Hematopoietic multipotent progenitor cell treated with erythropoietin and hydrocortisone succinate and interleukin-3 and kit ligand, for 15 days (in vitro differentiated cells): ENCODE results near the gene KRT7.

ENCODE experiments used
- DNase-seq: peaks from one replicate; pipeline ENCODE4 v3.0.0-alpha.2; 2015; ENCODE audit warnings: low spot score

KRT7 gene

DNA sequence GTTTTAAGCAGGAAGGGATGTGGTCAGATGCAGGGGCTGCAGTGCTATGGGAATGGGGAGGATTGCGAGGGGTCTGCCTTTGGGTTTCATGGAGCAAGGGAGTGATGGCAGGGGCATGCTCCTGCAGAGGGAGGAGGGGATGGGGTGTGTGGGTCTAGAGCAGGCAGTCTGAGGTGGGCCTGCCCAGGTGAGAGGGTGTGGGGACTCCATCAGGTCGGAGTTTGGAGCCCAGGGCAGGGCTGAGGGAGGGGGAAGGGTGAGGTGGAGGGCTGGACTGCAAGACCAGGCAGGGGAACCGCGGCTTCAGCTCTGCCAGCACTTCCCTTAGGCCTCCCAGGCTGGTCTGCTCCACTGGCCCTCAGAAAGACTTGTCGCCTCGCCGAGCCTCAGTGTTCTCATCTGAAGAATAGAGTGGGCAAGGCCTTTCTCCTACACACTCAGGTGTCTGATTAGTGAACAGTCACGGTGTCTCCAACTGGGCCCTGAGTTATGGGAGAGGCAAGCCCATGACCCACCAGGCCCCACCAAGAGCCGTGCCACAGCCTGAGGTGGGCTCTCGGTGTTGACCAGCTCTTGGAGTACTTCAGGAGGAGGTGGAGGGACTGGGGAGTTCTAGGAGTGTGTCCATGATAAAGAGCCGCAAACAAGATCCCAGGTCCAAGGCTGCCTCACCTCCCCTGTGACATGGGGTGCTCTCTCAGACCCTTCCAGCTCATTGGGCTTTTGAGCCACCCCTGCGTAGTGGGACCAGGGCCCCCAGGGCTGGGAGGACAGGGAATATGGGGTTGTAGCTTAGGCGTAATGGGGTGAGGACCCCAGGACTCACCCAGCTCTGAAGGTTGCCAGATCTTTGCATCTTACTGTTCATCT is 21.1 kb upstream of the KRT7 start:
- no peak for DNase-seq

GRCh38 chr12:52212701-52213563 is 20.1 kb upstream of the KRT7 start:
- no peak for DNase-seq

DNA sequence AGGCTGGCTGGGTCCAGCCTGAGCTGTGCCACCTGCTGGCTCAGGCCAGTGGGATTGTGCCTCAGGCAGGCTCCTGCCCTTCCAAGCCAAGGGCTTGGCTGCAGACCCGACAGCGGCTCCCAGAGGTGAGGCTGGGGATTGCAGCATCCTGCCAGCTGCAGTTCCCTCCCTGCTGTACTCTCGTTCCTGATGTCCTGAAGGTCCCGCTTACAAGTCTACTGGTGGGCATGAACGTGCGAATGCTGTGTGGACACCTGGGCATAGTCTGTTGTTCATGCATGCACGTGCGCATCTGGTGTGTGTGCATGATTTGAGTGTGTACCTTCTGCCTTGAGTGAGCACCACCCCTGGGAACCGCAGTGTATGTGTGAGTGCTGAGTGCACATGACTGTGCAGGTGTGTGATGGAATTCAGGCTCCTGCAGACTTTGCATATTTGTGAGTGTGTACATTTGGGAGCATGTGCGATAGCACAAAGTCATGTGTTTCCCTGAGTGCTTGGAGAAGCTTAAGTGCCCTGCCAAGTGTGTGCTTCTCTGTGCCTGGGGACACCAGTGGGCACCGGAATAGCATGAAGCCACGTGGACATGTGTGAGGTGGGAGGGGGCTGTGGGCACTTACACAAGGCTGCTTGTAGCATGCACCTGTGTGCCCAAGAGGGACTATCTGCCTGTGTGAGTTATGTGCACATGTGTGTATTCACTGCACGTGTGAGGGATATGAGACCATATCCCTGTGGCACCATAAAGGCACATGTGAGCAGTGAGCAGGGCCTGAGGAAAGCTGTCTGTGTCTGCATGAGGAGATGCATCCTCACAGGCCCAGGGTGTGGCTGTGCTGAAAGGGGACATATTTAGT is 19.3 kb upstream of the KRT7 start:
- peak; percentile 44 for DNase-seq

DNA sequence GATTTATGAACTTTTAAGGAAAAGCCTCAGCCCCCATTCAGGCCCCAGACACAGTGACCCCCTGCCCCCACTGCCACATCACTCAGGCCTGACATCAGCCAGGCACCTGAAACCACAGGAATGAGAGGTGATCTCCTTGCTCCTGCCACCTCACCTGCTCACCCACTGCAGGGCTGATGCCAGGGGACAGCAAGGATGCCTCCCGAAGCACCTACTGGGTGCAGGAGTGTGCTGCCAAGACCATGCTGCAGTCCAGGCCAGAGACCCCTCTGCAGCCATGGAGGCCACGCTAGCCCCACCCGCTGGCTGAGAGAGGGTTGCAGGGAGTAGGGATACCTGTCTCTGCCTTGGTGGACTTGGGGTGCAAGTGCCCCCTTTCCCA is 18.6 kb upstream of the KRT7 start:
- no peak for DNase-seq

- no peak for DNase-seq
These were observed 17.4 kb upstream of the KRT7 start for GRCh38 chr12:52215587-52216031.

- no peak for DNase-seq
These were observed 16.9 kb upstream of the KRT7 start for GRCh38 chr12:52216100-52216499.

DNA sequence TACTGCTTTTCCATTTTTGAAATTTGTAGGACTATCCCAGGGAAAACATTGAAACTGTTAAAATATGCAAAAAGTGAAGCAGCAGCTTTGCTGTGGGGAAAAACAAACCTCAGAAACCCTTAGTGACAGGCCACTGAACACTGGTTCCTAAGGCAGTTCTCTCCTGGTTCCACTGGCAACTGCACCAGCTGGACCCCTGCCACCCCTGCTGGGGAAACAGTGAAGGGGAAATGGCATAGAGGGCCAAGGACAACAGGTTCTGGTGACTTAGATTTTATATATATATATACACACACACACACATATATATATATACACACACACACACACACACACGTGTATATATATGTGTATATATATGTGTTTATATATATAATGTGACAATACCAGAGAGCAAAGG is 16.2 kb upstream of the KRT7 start:
- no peak for DNase-seq

- DNase-seq = no peak
These were observed 15.8 kb upstream of the KRT7 start for GRCh38 chr12:52217223-52217622.

- no peak for DNase-seq
These were observed 15.0 kb upstream of the KRT7 start for GRCh38 chr12:52218001-52218400.

- no peak for DNase-seq
These were observed 12.6 kb upstream of the KRT7 start for GRCh38 chr12:52220477-52220876.

DNA sequence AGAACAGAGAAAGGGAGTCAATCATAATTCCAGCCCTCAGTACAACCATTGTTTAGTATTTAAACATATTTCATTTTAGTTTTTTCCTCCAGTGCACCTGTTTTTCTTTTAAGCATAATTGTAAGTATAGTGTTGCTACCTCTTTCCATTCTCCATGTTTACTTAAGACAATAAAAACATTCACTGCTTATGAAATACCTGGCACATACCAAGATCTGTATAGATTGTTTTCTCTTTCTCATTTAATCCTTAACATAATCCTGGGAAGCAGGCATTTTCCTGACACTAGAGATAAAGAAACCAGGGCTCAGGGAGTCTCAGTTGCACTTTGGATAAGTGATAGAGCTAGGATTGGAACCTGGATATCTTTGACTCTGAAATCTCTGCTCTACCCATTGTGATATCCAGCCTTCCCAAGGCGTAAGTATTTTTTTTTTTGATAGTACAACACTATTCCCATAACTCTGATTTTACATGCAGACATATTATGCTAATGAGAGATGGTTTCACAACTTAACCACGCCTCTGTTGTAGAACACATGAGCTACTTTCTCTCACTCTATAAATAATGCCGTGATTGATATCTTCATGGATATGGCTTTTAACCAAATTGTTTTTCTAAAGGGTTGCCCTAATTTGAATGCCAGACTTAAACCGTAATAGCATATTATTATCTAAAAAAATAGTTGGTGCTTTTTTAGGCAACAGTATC is 11.8 kb upstream of the KRT7 start:
- DNase-seq = no peak

GRCh38 chr12:52221912-52222457 is 11.1 kb upstream of the KRT7 start:
- DNase-seq = peak; percentile 32

DNA sequence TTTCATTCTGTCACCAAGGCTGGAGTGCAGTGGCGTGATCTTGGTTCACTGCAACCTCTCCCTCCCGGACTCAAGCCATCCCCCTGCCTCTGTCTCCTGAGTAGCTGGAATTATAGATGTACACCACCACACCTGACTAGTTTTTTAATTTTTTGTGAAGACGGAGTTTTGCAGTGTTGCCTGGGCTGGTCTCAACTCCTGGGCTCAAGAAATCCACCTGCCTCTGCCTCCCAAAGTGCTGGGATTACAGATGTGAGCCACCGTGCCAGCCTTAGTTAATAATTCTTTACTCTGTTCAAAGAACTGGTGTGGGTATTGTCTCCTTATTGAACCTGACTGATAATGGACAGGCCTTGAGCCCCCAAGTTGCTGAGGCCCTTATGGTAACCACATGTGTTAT is 10.4 kb upstream of the KRT7 start:
- no peak for DNase-seq

GRCh38 chr12:52223406-52224039 is 9.5 kb upstream of the KRT7 start:
- no peak for DNase-seq

DNA sequence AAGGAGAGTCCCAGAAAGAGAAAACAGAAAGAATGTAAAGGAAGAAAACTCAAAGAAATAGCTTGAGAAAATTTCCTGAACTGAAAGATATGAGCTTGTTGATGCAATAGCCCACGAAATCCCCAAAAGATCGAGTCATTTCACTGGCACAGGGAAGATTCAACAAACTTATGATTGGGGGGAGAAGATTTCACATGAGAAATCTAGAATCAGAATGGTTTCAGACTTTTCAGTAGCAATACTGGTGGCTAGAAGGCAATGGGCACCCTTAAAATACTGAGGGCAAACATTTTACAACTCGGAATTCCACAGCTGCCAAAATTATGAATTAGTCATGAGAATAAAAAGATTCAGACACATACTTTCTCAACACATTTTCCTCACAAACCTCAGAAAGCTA is 8.9 kb upstream of the KRT7 start:
- no peak for DNase-seq

DNA sequence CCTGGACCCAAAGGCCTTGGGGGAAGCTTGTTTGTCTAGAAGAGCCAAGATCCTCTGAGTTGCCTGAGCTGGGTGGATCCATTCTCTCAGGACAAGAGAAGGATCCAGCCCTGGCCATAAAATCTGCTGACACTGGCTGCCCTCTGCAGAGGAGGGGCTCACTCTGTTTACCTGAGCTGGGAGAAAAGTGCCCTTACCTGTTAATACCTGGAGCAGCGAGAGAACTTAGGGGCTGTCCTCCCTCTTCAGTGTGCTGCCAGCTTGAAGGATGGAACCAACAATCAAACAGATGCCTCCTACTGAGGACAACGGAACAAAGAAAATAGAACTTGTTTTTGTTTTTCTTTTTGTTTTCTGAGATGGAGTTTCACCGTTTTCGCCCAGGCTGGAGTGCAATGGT is 7.3 kb upstream of the KRT7 start:
- DNase-seq = no peak

- no peak for DNase-seq
These were observed 6.6 kb upstream of the KRT7 start for GRCh38 chr12:52226446-52226845.

- no peak for DNase-seq
These were observed 5.4 kb upstream of the KRT7 start for GRCh38 chr12:52227606-52228166.

- no peak for DNase-seq
These were observed 4.7 kb upstream of the KRT7 start for GRCh38 chr12:52228366-52228765.

GRCh38 chr12:52228931-52229330 is 4.1 kb upstream of the KRT7 start:
- no peak for DNase-seq
